ENCODE data around the gene TNFAIP8L3.

Gene TNFAIP8L3

DNA sequence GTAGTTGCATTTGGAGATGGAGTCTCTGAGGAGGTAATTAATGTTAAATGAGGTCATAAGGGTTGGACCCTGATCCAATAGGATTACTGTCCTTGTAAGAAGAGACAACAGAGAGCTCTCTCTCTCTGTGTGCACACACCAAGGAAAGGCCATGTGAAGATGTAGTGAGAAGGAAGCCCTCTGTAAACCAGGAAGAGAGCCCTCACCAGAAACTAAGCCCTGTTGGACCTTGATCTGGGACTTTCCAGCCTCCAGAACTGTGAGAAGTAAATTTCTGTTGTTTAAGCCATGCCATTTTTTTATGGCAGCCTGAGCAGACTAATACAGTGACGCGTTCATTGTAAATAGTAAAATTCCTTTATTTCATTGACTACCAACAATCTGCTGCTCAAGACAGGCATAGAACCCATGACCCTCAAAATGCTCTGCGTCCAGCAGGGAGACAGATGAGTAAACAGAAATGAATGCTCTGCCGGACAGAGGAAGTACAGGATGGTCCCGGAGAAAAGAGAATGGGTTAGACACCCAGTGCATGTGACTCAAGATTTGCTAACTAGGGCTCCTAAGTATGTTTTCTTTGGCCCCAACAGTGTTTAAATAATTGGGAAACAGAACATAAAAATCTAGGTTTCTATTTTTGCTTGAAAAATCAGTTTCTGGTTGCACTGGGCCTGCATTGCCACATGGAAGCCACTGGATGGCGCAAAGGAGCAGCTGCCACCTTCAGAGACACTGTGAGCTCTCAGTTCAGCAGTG is 37.9 kb upstream of the TNFAIP8L3 start:
- Histone ChIP-seq H3K4me3 (ENCODE audit: low read length, poor library complexity, severe bottlenecking) (no peak overlapping the region), H2AFZ (ENCODE audit: low read length) (no peak overlapping the region), H3K9ac (ENCODE audit: low read depth, low read length, poor library complexity, severe bottlenecking) (no peak overlapping the region), H3K79me2 (ENCODE audit: insufficient read depth, low read length) (no peaks in the 10 kb centered on the region), H3K36me3 (ENCODE audit: insufficient read depth, low read length) (no peaks in the 10 kb centered on the region), H3K9me3 (ENCODE audit: insufficient read depth, low read depth, low read length) (no peaks in the 10 kb centered on the region), H3K9me2 (replicated peaks; ENCODE audit: low read depth, low read length) (no peaks in the 10 kb centered on the region), H3F3A (ENCODE audit: low read depth) (no peaks in the 10 kb centered on the region), H4K20me1 (ENCODE audit: insufficient read depth, low read length, poor library complexity, severe bottlenecking) (no peaks in the 10 kb centered on the region), H3K4me1 (ENCODE audit: insufficient read depth, low read length, poor library complexity, severe bottlenecking) (no peaks in the 10 kb centered on the region), H3K27me3 (ENCODE audit: insufficient read depth, low read length, poor library complexity, severe bottlenecking) (no peaks in the 10 kb centered on the region), H3K4me2 (ENCODE audit: low read depth, low read length, poor library complexity, severe bottlenecking) (no peak overlapping the region)
- peak; percentile 96 for TF ChIP-seq CTCF (conservative IDR thresholded peaks at IDR 0.05; ENCODE audit: low read length)
- TF ChIP-seq EZH2phosphoT487 (IDR thresholded peaks at IDR 0.05; ENCODE audit: borderline replicate concordance): no peak

GRCh38 chr15:51131596-51132290 is 37.0 kb upstream of the TNFAIP8L3 start:
- H3K9me2 ChIP-seq (replicated peaks; ENCODE audit: low read depth, low read length): no peaks in the 10 kb centered on the region

DNA sequence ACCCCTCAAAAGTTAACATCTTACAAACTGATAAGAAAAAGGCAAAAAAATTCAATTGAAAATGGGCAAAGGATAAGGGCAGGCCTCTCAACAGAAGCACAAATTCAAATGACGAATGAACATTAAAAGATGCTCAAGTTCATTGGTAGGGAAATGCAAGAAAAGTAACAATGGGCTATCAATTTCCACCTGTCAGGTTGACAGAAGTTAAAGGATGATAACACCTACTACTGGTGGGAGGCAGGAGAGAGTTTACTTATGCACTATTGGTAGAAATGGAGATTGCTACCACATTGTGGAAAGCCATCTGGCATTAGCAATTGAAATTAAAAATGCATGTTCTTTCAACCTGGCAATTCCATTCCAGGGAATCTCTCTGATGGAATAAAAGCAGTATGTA is 35.6 kb upstream of the TNFAIP8L3 start:
- H3K4me3 ChIP-seq (ENCODE audit: low read length, poor library complexity, severe bottlenecking): no peak overlapping the region
- no peak overlapping the region for H2AFZ ChIP-seq (ENCODE audit: low read length)
- no peaks in the 10 kb centered on the region for H3K9me3 ChIP-seq (ENCODE audit: insufficient read depth, low read depth, low read length)
- H3K27me3 ChIP-seq (ENCODE audit: insufficient read depth, low read length, poor library complexity, severe bottlenecking): no peaks in the 10 kb centered on the region
- H3F3A ChIP-seq (ENCODE audit: low read depth): no peaks in the 10 kb centered on the region
- H3K4me2 ChIP-seq (ENCODE audit: low read depth, low read length, poor library complexity, severe bottlenecking): no peak overlapping the region
- no peaks in the 10 kb centered on the region for H3K79me2 ChIP-seq (ENCODE audit: insufficient read depth, low read length)
- TF ChIP-seq EZH2phosphoT487 (IDR thresholded peaks at IDR 0.05; ENCODE audit: borderline replicate concordance) (no peak), CTCF (conservative IDR thresholded peaks at IDR 0.05; ENCODE audit: low read length) (no peak)
- no peaks in the 10 kb centered on the region for H3K36me3 ChIP-seq (ENCODE audit: insufficient read depth, low read length)
- H3K4me1 ChIP-seq (ENCODE audit: insufficient read depth, low read length, poor library complexity, severe bottlenecking): peaks cover 6% of the 10 kb centered on the region
- no peaks in the 10 kb centered on the region for H3K9me2 ChIP-seq (replicated peaks; ENCODE audit: low read depth, low read length)
- H3K9ac ChIP-seq (ENCODE audit: low read depth, low read length, poor library complexity, severe bottlenecking): no peak overlapping the region
- H4K20me1 ChIP-seq (ENCODE audit: insufficient read depth, low read length, poor library complexity, severe bottlenecking): no peaks in the 10 kb centered on the region

More at GRCh38 chr15:51131596-51132290, 37.0 kb upstream of the TNFAIP8L3 start:
- H3K9ac ChIP-seq (ENCODE audit: low read depth, low read length, poor library complexity, severe bottlenecking): no peak overlapping the region
- H2AFZ ChIP-seq (ENCODE audit: low read length): no peak overlapping the region
- no peak overlapping the region for H3K4me2 ChIP-seq (ENCODE audit: low read depth, low read length, poor library complexity, severe bottlenecking)
- H4K20me1 ChIP-seq (ENCODE audit: insufficient read depth, low read length, poor library complexity, severe bottlenecking): no peaks in the 10 kb centered on the region
- H3K79me2 ChIP-seq (ENCODE audit: insufficient read depth, low read length): no peaks in the 10 kb centered on the region
- H3K36me3 ChIP-seq (ENCODE audit: insufficient read depth, low read length): no peaks in the 10 kb centered on the region
- no peaks in the 10 kb centered on the region for H3F3A ChIP-seq (ENCODE audit: low read depth)
- no peaks in the 10 kb centered on the region for H3K27me3 ChIP-seq (ENCODE audit: insufficient read depth, low read length, poor library complexity, severe bottlenecking)
- no peak overlapping the region for H3K4me3 ChIP-seq (ENCODE audit: low read length, poor library complexity, severe bottlenecking)
- H3K9me3 ChIP-seq (ENCODE audit: insufficient read depth, low read depth, low read length): no peaks in the 10 kb centered on the region
- H3K4me1 ChIP-seq (ENCODE audit: insufficient read depth, low read length, poor library complexity, severe bottlenecking): peaks cover 3% of the 10 kb centered on the region
- no peak for TF ChIP-seq EZH2phosphoT487 (IDR thresholded peaks at IDR 0.05; ENCODE audit: borderline replicate concordance)
- TF ChIP-seq CTCF (conservative IDR thresholded peaks at IDR 0.05; ENCODE audit: low read length): no peak

Data from Loucy (cell line).